GM18873 (cell line): ENCODE measurements around the gene SLAMF7.
"Not testable (repeated sequence)": the region's sequence is repeated elsewhere in the genome, so short reads cannot be mapped to it uniquely, and the experiment has no call there.

Experiments used
- ATAC-seq: cut with Tn5 transposase; IDR thresholded peaks from one replicate; pipeline ENCODE4 v1.9.1; 2021; ENCODE audit warnings: mild to moderate bottlenecking, moderate library complexity, moderate number of reproducible peaks; ENCODE audit not compliant: unreplicated experiment, low FRiP score

SLAMF7 gene

DNA sequence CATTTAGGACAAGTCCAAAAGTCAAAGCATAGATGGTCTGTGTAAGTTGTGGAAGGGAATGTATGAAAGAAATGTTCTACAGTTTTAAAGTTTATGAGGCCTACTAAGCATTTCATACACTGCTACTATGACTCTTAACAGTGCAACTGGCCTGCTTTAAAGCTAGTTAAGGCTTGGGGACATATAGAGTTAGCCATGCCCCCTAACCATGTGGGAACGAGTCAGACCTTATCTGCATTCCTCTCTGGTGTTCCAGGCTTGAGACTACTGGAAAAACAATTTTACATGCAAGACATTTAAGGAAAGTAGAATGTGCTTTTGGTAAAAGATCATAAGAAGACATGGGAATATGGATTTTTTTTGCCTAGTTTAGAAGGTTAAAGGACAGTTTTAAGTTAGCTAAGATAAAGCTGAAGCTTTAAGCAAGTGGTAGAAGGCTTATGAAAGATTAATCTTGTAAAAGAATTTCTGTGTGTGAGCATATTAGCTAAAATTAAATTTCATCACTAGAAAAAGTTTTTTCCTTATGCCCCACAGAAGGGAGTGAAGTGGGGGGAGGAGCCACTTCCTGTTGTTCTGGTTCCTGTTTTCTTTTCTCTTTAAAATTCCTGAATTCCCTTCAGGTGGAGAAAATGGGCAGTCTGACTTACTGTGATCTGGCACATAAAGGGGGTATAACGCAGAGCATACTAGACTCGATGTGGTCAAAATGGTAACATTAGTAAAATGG, 18.5 kb upstream of the SLAMF7 start:
- ATAC-seq, result no peak

DNA sequence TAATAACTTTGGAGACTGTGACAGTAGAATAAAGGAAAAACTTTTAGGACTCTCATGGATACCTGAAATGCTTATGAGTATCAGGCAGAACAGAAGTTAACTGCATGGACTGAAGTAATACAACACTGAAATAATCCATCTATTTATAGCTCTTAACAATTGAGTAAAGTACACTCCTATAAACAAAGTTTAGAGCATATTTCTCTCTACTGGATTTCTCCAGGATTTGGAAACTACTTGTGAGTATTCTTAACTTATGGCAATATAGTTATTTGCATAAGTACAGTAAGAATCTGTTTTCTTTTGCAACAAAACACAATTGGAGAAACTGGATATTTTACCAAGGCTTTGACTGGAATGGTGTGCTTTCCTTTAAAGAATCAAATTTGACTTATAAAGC, 17.6 kb upstream of the SLAMF7 start:
- ATAC-seq, result no peak

DNA sequence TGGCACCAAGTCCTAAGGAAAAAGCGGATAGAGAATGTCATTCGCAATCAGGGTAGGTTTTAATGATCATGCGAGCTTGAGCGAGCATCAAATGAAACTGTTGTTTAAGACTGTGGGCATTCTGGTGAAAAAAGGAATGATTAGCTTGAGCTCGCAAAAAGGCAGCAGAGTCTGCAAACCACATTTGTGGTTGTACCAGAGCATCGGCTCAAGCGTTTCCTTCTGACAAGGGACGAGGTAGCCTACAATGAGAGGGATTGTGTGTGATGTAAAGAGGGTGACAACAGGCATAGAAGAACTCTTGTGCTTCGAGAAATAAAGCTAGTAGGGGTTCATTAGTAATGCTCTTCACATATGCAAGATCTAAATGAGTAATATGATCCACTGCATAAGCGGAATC, 16.3 kb upstream of the SLAMF7 start:
- no peak for ATAC-seq

DNA sequence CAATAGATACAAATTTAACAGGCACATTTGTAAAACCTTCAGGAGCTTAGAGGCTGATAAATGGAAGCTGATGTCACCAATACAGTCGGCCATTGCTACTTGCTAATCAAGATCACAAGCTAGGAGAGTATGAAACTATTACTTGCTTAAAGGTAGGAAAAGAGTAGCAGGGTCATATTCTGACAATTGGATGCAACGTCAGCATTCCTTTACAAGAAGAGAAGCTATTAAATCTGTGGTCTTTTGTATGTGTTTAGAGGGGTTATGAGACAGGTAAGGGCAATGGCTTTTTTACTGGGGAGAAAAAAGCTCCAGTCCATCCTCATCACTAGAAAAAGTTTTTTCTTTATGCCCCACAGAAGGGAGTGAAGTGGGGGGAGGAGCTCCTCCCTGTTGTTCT, 15.7 kb upstream of the SLAMF7 start:
- no peak for ATAC-seq

DNA sequence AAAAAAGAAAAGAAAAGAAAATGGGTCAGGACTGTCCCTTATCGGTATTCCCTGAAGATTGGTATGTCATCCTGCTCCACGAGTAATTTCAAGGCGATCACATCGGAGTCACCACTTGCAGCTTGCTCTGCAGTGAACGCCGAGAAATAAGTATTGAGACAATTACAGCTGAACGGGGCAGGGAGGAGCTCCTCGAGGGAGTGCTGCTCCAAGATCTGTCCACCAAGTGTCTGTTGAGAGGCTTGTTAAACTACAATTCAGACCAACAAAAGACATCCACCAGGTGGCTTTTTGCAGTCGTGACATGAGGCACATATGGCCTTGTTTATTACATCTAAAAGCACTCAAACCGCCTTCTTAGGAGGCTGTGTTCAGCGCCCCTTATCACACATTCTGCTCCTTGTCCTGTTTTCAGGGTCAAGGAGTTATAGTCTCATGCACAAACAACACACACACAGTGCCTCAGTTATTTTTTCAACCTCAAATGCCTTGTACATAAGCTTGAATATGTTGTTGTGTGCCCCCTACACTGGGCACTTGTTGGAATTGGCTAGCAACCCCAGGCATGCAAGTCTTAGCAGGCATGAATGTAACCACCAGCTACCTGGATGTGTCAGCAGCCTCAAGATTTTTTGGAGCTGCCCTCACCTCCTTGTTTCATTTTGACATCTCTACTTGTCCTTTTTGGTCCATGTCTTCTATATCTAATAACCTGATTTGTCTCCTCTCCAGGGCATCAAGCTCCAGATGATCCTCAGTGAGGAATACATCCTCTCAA, 14.4 kb upstream of the SLAMF7 start:
- ATAC-seq, result no peak

DNA sequence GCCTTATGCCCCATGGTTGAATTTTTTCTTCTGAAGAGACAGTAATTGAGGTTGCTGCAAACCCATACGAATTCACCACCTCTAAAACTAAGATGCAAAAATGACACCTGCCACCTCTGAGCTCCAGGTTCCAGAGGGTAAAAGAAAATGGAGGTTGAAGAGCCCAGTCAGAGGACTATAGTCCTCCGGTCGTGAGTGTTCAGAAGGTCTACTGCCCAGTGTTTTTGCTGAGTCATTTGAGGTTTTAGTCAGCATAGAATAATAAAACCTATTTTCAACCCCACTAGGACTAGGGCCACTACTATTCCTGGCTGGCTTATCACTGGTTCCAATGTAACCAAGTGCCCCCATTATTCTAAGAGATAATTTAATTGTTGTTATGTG, 12.9 kb upstream of the SLAMF7 start:
- no peak for ATAC-seq

DNA sequence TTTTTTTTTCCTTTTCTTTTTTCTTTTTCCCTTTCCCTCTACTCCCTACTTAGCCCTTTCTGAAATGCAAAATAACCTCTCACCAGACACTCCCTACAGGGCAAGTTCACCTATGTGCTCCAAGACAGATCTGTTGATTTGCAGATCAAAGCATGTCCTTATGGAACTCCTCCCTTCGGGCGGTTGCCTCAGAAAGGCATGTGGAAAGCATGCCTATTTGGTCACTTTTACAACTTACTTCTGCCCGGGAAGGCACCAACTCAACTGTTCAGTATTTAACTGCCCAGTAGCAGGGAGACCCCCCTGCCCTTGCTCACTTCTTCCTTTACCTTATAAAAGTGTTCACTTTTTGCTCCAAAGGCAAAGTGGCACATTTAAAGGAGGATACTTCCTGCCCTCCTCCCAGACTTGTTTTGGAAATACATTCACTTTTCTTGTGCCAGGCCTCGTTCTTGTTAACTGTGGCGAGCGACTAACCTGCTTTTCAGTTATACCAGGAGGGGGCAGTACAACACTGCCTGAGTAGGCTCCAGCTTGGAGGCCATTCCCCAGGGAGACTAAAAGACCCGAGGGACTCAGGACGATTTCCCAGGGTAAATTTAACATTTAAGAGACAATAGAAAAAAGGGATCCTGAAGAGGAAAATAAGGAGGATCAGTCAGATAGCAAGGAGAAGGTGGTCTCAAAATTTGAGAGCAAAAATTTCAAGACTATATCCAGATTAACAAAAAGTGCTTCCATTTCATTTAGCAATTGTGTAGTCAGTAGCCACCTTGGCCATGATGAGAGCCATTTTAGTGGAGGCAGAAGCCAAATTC, 12.3 kb upstream of the SLAMF7 start:
- peak; percentile 51 for ATAC-seq

DNA sequence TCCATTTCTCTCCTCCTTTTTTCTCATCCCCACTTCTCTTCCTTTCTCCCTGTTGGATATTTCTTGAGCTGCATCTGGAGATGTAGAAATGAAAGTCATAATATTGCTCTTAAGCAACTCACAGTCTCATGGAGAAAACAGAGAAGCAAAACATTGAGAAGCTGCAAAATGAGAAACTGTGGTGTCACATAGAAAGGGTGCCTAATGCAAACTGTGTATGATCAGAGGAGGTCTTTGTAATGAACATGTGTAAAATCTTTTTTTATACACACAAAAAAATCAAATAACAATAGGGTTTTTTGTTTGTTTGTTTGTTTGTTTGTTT, 11.8 kb upstream of the SLAMF7 start:
- no peak for ATAC-seq

DNA sequence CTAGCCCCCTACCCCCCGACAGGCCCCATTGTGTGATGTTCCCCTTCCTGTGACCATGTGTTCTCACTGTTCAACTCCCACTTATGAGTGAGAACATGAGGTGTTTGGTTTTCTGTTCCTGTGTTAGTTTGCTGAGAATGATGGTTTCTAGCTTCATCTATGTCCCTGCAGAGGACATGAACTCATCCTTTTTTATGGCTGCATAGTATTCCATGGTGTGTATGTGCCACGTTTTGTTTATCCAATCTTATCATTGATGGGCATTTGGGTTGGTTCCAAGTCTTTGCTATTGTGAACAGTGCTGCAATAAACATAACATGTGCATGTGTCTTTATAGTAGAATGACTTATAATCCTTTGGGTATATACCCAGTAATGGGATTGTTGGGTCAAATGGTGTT, 7.5 kb upstream of the SLAMF7 start:
- ATAC-seq, result not testable (repeated sequence)

DNA sequence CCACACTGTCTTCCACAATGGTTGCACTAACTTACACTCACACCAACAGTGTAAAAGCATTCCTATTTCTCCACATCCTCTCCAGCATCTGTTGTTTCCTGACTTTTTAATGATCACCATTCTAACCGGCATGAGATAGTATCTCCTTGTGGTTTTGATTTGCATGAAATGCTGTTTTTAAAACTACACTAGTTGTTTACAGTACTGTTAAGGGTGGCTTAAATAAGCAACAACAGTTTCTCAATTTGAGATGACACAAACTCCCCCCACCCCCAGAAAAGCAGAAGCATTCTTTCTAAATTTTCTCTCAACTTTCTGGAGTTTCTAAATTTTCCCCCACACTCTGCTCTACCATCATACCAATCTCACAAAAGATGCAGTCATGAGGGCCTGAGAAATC, 7.1 kb upstream of the SLAMF7 start:
- no peak for ATAC-seq

DNA sequence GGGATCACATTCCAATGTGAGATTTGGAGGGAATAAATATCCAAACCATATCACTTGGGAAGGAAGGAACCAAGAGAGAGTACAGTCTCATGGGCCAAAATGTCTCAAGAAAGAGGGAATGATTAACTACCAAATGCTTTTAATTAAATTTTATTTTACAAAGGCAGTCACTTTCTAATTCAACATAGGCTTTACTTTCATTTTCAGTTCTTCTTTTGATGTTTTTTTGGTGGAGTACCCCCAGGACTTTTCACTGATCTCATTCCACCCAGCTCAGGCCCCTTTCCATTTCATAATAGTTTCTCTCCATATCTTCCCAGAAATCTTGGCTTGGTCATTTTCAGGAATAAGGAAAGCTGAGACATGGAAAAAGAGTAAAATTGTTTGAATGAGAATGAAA, 5.1 kb upstream of the SLAMF7 start:
- ATAC-seq, result no peak

DNA sequence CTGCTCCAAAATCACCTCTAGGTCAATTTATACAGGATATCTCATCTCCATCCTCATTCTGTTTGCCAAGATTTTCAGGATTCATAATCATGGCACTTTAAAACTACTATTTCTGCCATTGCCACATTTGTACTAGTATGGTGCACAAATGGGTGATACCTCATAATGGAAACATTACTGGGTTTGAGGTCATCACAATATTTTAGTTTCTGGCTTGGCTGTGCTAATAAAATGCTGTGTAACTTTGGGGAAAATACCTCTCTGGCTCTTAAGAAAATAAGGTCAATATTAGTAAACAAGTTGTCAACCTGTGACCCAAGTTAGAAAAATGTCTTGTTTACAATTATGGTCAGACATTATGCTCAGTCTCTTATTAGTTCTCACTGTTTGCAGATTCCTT, 4.7 kb upstream of the SLAMF7 start:
- ATAC-seq, result no peak

DNA sequence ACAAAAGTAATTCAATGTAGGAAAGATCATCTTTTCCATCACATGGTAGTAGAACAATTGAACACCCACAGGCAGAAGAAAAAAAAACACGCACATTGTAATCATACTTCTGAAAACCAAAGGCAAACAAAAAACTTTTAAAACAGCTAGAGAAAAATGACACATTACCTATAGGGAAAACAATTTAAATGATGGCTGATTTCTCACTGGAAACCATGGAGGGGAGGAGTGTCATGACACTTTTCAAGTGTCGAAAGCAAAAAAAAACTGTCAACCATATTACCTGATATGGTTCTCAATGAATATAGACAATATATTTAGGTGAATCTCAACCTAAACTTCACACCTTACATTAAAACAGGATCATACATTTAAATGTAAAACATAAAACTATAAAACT, 776 bp upstream of the SLAMF7 start:
- ATAC-seq, result no peak

DNA sequence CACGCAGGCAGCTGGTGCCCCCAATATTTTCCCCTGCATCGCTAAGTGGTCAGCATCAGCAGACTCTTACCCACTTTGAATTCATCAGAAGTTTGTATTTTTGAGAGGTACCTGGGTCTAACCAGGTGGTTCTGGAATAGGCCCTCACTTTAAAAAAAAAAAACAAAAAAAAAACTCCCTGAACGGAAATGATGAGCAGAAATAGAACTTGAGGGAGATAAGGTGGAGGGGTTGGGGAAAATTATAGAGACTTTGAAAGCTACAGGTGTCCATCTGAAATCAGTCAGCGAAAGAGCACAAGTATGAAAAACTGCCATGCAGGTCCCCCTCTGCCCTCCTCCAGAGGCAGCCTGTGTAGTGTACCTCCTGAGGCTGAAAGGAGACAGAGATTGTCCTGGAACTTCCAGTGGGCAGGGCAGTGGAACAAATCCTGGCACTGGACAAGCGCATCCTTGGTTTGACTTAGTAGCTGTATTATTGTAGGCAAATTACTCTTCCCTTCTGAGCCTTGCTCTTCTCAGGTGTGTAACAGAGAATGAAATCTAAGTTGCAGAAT, 1.2 kb downstream of the SLAMF7 start:
- no peak for ATAC-seq

DNA sequence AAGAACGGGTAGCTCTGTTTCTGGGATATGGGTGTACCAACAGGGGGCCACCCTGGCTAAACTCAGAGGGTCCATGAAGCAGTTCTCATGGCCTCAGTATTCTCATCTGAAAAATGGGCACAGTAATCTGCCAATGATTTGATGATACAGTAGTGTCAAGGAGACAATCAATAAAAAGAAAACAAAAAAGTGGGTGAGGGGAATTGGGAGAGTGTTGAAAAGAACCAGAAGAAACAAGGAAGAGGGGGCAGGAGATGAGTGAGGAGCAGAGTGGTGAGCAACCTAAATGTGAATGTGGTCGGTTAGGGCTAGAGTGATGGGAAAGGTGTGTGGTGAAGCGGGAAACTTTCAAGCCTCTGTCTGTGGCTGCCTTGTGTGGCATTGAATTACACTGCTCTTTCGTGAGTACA, 2.0 kb downstream of the SLAMF7 start:
- ATAC-seq, result no peak

DNA sequence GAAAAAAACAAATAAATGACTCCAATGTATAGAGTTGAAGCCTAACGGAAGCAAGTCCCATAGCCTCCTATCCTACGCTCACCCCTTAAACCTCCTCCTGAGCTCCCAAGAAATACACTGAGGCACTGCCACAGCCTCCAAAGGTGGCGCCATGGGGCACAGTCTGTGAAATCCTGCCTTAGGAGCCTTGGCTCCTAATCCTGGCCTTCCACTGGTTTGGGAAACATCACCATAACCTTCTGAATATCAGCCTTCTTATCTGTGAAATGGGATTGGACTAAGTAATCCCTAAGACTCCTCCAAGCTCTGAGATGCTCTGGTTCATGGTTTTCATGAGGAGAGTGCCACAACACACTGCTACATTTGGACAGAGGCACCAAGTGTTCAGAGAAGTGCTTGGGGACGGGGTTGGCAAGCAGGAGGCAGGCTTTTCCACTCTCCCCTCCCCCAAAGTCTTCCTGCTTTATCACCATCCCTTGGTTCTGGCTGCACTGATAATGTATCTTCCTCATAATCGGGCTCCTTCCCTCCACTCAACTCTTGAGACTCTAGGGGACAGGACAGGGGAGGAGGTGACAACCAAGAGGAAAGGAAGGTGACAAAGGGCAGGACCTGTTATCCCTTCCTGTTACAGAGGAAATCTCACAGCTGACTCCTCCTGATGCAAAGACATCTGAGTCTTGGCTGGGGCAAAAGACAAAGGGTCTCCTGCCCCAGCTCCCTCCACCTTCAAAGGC, 2.7 kb downstream of the SLAMF7 start:
- ATAC-seq, result no peak

DNA sequence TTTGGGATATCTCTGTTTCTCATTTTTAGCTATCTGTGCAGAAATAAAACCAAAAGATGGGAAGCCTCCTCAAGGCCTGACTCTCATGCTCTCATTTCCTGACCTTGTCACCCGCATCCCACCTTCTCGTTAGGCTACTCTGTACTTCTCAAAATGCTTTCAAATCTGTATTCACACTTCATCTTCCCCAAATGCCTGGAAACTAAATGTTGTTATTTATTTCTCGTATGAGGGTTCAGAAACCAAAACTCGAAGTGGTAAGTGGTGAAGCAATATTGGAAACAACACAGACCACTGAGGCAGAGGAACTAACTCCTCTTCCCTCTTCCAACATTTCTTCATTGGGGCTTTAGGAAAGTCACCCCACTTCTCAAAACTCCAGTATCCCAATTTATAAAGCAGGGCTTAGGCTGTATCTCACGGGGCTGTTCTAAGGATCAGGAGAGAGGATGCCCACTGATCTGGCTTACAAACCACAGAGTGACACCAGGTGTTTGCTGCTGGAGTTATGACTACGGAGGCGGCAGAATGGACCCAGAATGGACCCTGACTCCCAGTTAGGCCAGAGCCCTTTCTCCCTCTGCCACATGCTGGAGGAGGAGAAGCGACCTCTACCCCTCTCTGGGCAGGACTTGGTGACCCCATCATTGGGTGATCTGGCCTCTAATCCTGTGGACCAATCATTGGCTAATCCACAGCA, 3.5 kb downstream of the SLAMF7 start:
- ATAC-seq, result no peak

DNA sequence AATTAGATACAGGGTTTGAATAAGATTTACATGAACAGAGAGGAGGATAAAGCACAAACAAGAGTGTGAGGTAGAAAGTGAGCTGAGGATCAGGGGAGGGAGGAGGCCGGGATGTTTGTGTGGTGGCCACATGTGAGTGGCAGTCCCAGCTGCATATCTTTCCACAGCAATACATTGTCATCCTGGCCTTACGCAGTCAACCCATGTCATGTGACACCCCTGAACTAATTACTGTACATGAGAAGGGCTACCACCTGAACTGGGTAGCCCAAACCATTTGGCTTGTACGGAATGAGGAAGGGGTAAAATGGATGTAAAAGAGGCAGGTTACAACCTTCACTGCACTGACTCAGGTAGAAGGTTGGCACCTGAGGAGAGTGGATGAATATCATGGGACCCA, 4.2 kb downstream of the SLAMF7 start:
- no peak for ATAC-seq

DNA sequence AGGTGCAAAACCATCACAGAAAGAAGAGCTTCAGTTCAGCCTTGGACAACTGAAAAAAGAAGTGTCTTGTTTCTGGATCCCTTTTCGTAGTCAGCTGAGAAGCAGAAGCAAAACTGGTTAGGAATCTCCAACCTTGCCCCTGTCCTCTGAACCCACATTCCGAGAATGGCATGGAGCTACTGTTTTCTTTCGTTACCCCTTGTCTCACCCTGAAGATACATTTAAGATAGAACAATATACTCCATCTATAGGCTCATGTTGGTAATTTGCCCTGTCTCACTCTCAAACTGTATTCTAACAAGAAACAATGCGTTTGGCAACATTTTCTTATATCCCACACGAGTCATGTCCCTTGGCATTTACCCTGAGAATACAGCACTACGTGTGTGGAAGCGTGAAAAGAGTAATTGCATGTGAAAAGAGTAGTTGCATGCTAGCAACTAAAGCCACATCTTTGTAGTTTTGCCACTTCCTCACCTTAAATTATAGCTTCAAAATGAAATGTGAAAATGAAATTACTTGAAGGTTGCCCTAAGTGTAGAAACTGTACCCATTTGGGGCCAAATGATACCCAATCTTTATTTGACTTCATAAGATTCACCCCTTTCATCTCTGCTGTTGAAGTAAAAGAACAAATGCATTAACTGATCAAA, 5.3 kb downstream of the SLAMF7 start:
- no peak for ATAC-seq
